GM19240 (cell line): Measurements from ENCODE around the gene RFK.

Source experiments
- DNase-seq: peaks from one replicate; pipeline ENCODE4 v3.0.0; 2011; ENCODE audit warnings: low spot score; ENCODE audit not compliant: insufficient read length

The RFK gene

GRCh38 chr9:76412638-76413037 lies 18.4 kb upstream of the RFK start:
- DNase-seq = no peak

- no peak for DNase-seq
Measured at GRCh38 chr9:76405868-76406267, 11.6 kb upstream of the RFK start.

GRCh38 chr9:76405340-76405739 lies 11.1 kb upstream of the RFK start:
- DNase-seq = no peak

GRCh38 chr9:76404401-76404800 lies 10.2 kb upstream of the RFK start:
- no peak for DNase-seq

GRCh38 chr9:76403352-76403751 lies 9.1 kb upstream of the RFK start:
- DNase-seq = peak; percentile 14

- DNase-seq = no peak
Measured at GRCh38 chr9:76401580-76402354, 7.5 kb upstream of the RFK start.

GRCh38 chr9:76401176-76401575 lies 7.0 kb upstream of the RFK start:
- no peak for DNase-seq

- DNase-seq = no peak
Measured at GRCh38 chr9:76400534-76401096, 6.4 kb upstream of the RFK start.

- no peak for DNase-seq
Measured at GRCh38 chr9:76399856-76400255, 5.6 kb upstream of the RFK start.

- DNase-seq = no peak
Measured at GRCh38 chr9:76396597-76396996, 2.4 kb upstream of the RFK start.

GRCh38 chr9:76396144-76396543 lies 1.9 kb upstream of the RFK start:
- no peak for DNase-seq

- DNase-seq = no peak
Measured at GRCh38 chr9:76395381-76395780, 1.2 kb upstream of the RFK start.

- no peak for DNase-seq
Measured at GRCh38 chr9:76394960-76395252, 680 bp upstream of the RFK start.

GRCh38 chr9:76390656-76391055 lies 3.6 kb downstream of the RFK start:
- no peak for DNase-seq

GRCh38 chr9:76379494-76379893 lies 14.7 kb downstream of the RFK start:
- DNase-seq = no peak

GRCh38 chr9:76378367-76379073 lies 15.7 kb downstream of the RFK start:
- no peak for DNase-seq

GRCh38 chr9:76377791-76378190 lies 16.4 kb downstream of the RFK start:
- DNase-seq = no peak

- DNase-seq = no peak
Measured at GRCh38 chr9:76374783-76375559, 19.3 kb downstream of the RFK start.

- no peak for DNase-seq
Measured at GRCh38 chr9:76373784-76374474, 20.3 kb downstream of the RFK start.

- no peak for DNase-seq
Measured at GRCh38 chr9:76373173-76373783, 20.9 kb downstream of the RFK start.

GRCh38 chr9:76372336-76372735 lies 21.9 kb downstream of the RFK start:
- no peak for DNase-seq
